Stimulated activated CD8-positive, alpha-beta memory T cell treated with anti-CD3 and anti-CD28 coated beads, Interleukin-2, amount 100 ng/mL, for 1 hour (primary cell): Measurements from ENCODE around the gene NRIP1.
"Not testable (repeated sequence)": the region's sequence is repeated elsewhere in the genome, so short reads cannot be mapped to it uniquely, and the experiment has no call there.

Source experiments
- DNase-seq, 2 donors: peaks; one replicate each; pipeline ENCODE4 v3.0.0-alpha.2; 2020; ENCODE audit warnings: low read depth in 2 of 2

NRIP1 gene

GRCh38 chr21:15039607-15040299 is 25.0 kb downstream of the NRIP1 start:
- DNase-seq = no peak

GRCh38 chr21:15037900-15038293 is 26.9 kb downstream of the NRIP1 start:
- no peak for DNase-seq

- no peak for DNase-seq
Observed at GRCh38 chr21:15037095-15037899, 27.5 kb downstream of the NRIP1 start.

DNA sequence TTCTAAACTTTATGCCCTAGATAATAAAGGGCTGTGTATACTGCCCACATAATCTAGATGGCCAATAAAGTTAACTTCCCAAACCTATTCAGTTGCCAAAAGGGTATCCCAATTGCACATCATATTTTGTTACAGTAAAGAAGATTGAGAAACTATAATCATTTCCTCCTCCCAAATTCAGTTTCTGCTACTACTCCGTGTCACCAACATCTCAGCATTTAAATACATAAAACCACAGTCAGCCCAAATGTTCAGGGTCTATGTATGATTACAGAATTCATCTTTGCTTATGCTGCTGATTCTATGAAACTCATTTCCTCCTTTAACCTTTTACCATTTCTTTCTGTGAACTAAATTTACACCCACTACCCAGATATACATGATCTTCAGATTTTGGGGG is 28.6 kb downstream of the NRIP1 start:
- DNase-seq = no peak

- DNase-seq = no peak
Observed at GRCh38 chr21:15034126-15034853, 30.5 kb downstream of the NRIP1 start.

- DNase-seq = no peak
Observed at GRCh38 chr21:15031790-15032357, 32.9 kb downstream of the NRIP1 start.

- DNase-seq = not testable (repeated sequence)
Observed at GRCh38 chr21:15031362-15031761, 33.4 kb downstream of the NRIP1 start.

GRCh38 chr21:15030861-15031260 is 33.9 kb downstream of the NRIP1 start:
- DNase-seq = not testable (repeated sequence)

DNA sequence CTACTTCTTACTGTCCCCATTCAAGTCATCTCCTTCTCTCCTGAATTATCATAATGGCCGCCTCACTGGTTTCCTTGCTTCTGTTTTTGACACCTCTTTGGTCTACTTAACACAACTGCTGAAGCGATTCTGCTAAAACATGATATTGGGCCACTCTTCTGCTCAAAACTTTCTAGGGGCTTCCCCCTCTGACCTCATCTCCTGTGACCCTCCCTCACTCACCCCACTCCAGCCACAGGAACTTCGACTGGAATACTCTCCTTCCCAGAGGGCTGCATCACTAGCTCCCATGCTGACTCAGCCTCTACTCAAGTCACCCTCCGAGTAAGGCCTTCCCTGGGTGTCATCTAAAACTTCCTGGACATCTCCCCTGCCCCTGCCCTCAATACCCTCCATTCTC is 35.7 kb downstream of the NRIP1 start:
- no peak for DNase-seq

DNA sequence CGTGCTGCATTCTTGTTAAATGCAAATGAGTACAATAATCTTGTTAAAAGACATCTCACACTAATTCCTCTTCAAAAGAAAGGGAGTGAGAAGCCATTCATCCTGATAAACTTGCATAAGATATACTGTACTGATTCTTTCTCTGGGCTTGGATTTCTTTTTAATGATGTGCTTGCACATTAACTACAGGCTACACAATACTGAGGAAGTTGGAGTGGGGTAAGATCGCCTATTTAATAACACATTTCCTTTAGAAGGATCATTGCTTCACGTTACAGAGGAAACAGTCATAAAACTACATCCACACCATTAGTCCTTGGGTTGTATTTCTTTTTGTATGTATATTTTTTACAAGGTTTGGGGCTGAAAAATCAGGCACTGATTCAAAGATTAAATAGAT is 36.6 kb downstream of the NRIP1 start:
- no peak for DNase-seq

- no peak for DNase-seq
Observed at GRCh38 chr21:15027056-15027455, 37.7 kb downstream of the NRIP1 start.

GRCh38 chr21:15026370-15026769 is 38.4 kb downstream of the NRIP1 start:
- no peak for DNase-seq

- no peak for DNase-seq
Observed at GRCh38 chr21:15023776-15024175, 41.0 kb downstream of the NRIP1 start.

DNA sequence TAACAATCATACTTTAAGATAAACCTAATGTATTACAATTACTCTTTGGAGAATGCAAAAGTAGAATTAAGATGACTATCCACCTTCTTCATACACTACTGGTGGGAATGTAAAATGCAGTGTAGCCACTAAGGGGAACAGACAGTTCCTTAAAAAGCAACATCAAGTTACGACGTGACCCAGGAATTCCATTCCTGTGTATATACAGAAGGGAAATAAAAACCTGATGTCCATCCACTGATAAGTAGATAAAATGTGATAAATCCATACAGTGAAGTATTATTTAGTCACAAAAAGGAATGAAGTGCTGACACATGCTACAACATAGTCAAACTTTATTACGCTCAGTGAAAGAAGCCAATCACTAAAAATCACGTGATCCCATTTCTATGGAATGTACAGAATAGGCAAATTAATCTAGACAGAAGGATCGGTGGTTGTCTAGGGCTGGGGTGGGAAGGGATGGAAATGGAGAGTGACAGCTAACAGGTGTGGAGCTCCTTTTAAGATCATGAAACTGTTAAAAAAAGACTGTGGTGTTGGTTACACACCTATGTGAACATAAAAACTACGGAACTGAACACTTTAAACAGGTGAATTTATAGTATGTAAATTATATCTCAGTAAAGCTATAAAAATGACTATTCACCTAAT is 42.1 kb downstream of the NRIP1 start:
- no peak for DNase-seq

DNA sequence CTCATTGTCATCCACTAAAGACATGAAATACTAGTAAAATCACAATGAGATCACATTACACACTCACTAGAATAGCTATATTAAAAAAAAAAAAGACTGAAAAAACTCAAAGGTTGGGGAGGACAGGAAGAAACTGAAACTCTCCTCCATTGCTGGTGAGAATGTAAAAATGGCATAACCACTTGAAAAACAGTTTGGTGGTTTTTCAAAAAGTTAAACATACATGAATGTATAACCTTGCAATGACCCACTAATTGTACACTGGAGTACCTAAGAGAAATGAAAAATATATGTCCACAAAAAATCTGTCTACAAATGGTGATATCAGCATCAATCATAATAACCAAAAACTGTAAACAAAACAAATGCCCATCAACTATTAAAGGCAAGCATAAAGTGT is 44.0 kb downstream of the NRIP1 start:
- no peak for DNase-seq

GRCh38 chr21:15018382-15018781 is 46.4 kb downstream of the NRIP1 start:
- DNase-seq = no peak

DNA sequence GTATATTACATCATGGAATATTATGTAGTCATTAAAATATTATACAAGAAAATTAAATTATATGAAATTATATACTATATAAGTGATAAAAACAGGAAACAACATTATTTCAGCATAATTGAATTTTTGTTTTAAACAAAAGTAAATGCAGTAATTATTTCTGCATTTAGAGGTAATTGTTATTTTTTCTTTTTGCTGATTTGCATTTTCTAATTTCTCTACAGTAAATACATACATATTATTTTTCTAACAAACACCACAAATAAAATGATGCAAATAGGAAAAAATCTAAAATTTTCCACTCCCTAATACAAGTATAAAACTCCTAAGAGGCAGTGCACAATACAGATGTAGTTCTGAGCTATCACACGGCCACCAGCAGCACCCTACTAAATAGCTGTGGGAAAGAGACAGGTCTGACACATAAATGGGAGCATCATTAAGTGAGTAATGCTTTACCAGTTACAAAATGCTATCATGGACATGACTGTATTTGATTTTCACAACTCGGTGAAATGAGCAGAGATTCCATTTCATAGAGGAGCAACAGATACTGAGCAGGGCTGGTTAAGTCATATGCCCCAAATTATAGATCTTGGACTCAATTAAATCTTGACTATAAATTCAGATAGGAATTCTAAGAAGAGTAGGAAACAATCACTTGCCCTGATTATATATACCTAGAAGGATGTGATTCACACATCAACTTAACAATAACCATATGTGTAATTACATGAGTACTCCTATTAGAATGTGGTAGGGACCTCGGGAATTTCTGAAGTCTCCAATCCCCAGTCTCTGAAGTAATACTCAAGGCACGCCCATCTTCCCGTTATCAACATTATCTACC is 49.0 kb downstream of the NRIP1 start:
- no peak for DNase-seq

GRCh38 chr21:15014221-15014620 is 50.6 kb downstream of the NRIP1 start:
- DNase-seq = no peak

- no peak for DNase-seq
Observed at GRCh38 chr21:15011967-15012366, 52.8 kb downstream of the NRIP1 start.

DNA sequence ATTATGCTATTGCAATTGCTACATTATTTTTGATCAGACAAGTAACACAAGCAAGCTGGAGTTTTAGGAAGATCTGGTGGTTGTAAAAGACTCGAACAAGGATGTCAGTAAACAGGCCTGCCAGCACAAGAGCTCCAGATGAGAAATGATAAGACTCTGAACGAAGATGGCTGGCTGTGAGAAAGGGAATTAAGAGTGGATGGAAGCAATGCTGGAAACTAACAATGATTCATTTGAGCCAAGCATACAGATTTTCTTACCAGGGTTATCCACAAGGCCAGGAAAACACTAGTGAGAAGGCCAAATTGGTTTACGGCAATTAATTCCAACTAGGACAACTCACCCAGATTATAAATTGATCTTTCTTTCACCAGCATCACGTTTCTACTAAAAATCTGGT is 54.2 kb downstream of the NRIP1 start:
- DNase-seq = no peak

GRCh38 chr21:15009837-15010363 is 54.9 kb downstream of the NRIP1 start:
- DNase-seq = no peak
